KMS-11 (cell line): Measurements from ENCODE around the gene CTIF.

ENCODE experiments used
- H2AFZ ChIP-seq: fragments of 200-600 bp; sonication (generic); 2 replicates; pipeline ENCODE4 v1.6.1; 2016; ENCODE audit warnings: antibody characterized with exemption, mixed run types, low read depth
- H3K27ac ChIP-seq: fragments of 200-600 bp; sonication (generic); 2 replicates; pipeline ENCODE4 v1.6.1; 2016; ENCODE audit warnings: mild to moderate bottlenecking, mixed run types
- H3K27me3 ChIP-seq: fragments of 200-600 bp; sonication (generic); 2 replicates; pipeline ENCODE4 v1.6.1; 2017; ENCODE audit warnings: mild to moderate bottlenecking, low read depth, mixed run types, moderate library complexity; ENCODE audit not compliant: insufficient read depth
- H3K36me3 ChIP-seq: fragments of 200-600 bp; sonication (generic); 2 replicates; pipeline ENCODE4 v1.6.1; 2017; ENCODE audit warnings: mild to moderate bottlenecking, mixed run types; ENCODE audit not compliant: insufficient read depth
- H3K4me1 ChIP-seq: fragments of 200-600 bp; sonication (generic); 2 replicates; pipeline ENCODE4 v1.6.1; 2016; ENCODE audit warnings: mild to moderate bottlenecking, low read depth, mixed run types; ENCODE audit not compliant: poor library complexity, severe bottlenecking
- H3K4me2 ChIP-seq: fragments of 200-600 bp; sonication (generic); 2 replicates; pipeline ENCODE4 v1.7.0; 2016; ENCODE audit warnings: mild to moderate bottlenecking, mixed run types
- H3K4me3 ChIP-seq: fragments of 200-600 bp; sonication (generic); IDR thresholded peaks from 2 replicates; pipeline ENCODE4 v1.6.1; 2017; ENCODE audit warnings: low read depth, low read length, mixed read lengths; ENCODE audit not compliant: insufficient read depth
- H3K79me2 ChIP-seq: fragments of 200-600 bp; sonication (generic); 2 replicates; pipeline ENCODE4 v1.6.1; 2016; ENCODE audit warnings: low read depth, mixed run types; ENCODE audit not compliant: insufficient read depth
- H3K9ac ChIP-seq: fragments of 200-600 bp; sonication (generic); 2 replicates; pipeline ENCODE4 v1.6.1; 2016; ENCODE audit warnings: mild to moderate bottlenecking, mixed run types
- H4K20me1 ChIP-seq: fragments of 200-600 bp; sonication (generic); 2 replicates; pipeline ENCODE4 v1.6.1; 2016; ENCODE audit warnings: mild to moderate bottlenecking, mixed run types; ENCODE audit not compliant: insufficient read depth
- CTCF ChIP-seq: fragments of 200-600 bp; sonication (generic); conservative IDR thresholded peaks from 2 replicates; pipeline ENCODE4 v1.6.1; 2017; ENCODE audit warnings: low read depth, mild to moderate bottlenecking, antibody characterized with exemption, low read length, moderate library complexity, mixed read lengths

CTIF gene

GRCh38 chr18:48525671-48526070, 13.2 kb upstream of the CTIF start:
- H3K79me2 ChIP-seq, result no peaks in the 10 kb centered on the region
- peaks cover 19% of the 10 kb centered on the region for H3K4me1 ChIP-seq
- no peaks in the 10 kb centered on the region for H3K36me3 ChIP-seq
- TF ChIP-seq CTCF, result no peak
- H3K4me3 ChIP-seq, result no peak overlapping the region
- no peak overlapping the region for H3K27ac ChIP-seq
- H3K4me2 ChIP-seq, result no peak overlapping the region
- no peaks in the 10 kb centered on the region for H3K27me3 ChIP-seq
- H4K20me1 ChIP-seq, result no peaks in the 10 kb centered on the region
- no peak overlapping the region for H2AFZ ChIP-seq
- no peak overlapping the region for H3K9ac ChIP-seq

- Histone ChIP-seq H2AFZ (no peak overlapping the region), H3K27ac (no peak overlapping the region), H3K79me2 (no peaks in the 10 kb centered on the region), H3K27me3 (no peaks in the 10 kb centered on the region), H3K36me3 (no peaks in the 10 kb centered on the region), H4K20me1 (no peaks in the 10 kb centered on the region), H3K4me1 (peaks cover 27% of the 10 kb centered on the region), H3K4me2 (no peak overlapping the region), H3K9ac (no peak overlapping the region), H3K4me3 (no peak overlapping the region)
- TF ChIP-seq CTCF, result no peak
Measured at GRCh38 chr18:48527461-48527860, 11.4 kb upstream of the CTIF start.

GRCh38 chr18:48528861-48529260, 10.0 kb upstream of the CTIF start:
- no peak overlapping the region for H2AFZ ChIP-seq
- no peaks in the 10 kb centered on the region for H3K79me2 ChIP-seq
- H3K4me1 ChIP-seq, result peaks cover 27% of the 10 kb centered on the region
- no peaks in the 10 kb centered on the region for H3K36me3 ChIP-seq
- H3K27ac ChIP-seq, result no peak overlapping the region
- peak overlapping the region; percentile 8; the same call in 1 of the 2 replicates for H3K4me2 ChIP-seq
- no peaks in the 10 kb centered on the region for H3K27me3 ChIP-seq
- no peak overlapping the region for H3K4me3 ChIP-seq
- no peak overlapping the region for H3K9ac ChIP-seq
- no peaks in the 10 kb centered on the region for H4K20me1 ChIP-seq
- no peak for TF ChIP-seq CTCF

GRCh38 chr18:48529796-48530195, 9.0 kb upstream of the CTIF start:
- H3K9ac ChIP-seq, result no peak overlapping the region
- no peaks in the 10 kb centered on the region for H3K36me3 ChIP-seq
- TF ChIP-seq CTCF, result no peak
- no peak overlapping the region for H2AFZ ChIP-seq
- H3K4me1 ChIP-seq, result peaks cover 27% of the 10 kb centered on the region
- peak overlapping the region; percentile 26; the same call in 1 of the 2 replicates for H3K4me2 ChIP-seq
- no peaks in the 10 kb centered on the region for H3K27me3 ChIP-seq
- H3K79me2 ChIP-seq, result no peaks in the 10 kb centered on the region
- peak overlapping the region; percentile 17; the same call in 1 of the 2 replicates for H3K27ac ChIP-seq
- no peaks in the 10 kb centered on the region for H4K20me1 ChIP-seq
- H3K4me3 ChIP-seq, result no peak overlapping the region
